ENCODE measurements around the gene OR9A4.

DNA sequence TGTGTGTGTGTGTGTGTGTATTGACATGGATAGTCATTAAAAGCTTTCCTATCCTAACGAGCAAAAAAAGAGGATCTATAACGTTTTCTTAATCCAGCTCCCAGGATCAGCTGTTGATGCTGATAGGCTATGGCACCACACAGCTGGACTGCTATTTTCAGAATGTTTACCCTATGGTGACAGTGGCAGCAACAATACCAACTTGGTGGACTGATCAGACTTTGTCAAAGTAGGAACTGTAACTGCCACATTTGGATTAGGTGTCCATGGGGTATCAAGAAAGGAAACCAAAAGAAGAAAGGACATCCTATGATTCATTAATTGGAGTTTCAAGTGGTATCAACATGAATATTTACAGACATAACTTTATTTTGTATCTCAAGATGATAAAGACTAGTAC lies 33.3 kb downstream of the OR9A4 start:
- TF ChIP-seq YY1 (IDR thresholded peaks at IDR 0.05; ENCODE audit: insufficient read depth, insufficient read length) (no peak), SUZ12 (IDR thresholded peaks at IDR 0.05; ENCODE audit: extremely low read depth, insufficient read depth, insufficient read length) (no peak), ZNF274 (IDR thresholded peaks at IDR 0.05; ENCODE audit: low read depth, low read length) (no peak)
